A549 (cell line): ENCODE measurements around the gene AKAP8L. TPM values are rescaled to one million over a fixed set of nuclear protein-coding genes. Genes with fewer than 3 reads are reported as not detected.

Source experiments
- ATAC-seq, 2 experiments: fragments of 200-7000 bp in 1 of 2; fragments of >200 bp in 1 of 2; cut with Nextera tagmentation in 1 of 2; cut with Tn5 transposase in 1 of 2; 3 replicates each; pipeline versions ENCODE4 v1.8.0 to v1.9.1; 2018 to 2020; ENCODE audit warnings: mild to moderate bottlenecking in 1 of 2, moderate library complexity in 1 of 2
- CTCF ChIA-PET: fragments of 300-600 bp; sonication (Branson Sonifier 250); formaldehyde crosslinking; extraction: SDS; loops from one replicate; lab custom pipeline; 2021; ENCODE audit warnings: antibody characterized with exemption, inconsistent platforms; lab: Yijun Ruan, JAX
- POLR2A ChIA-PET: fragments of 350-600 bp; formaldehyde crosslinking; extraction: SDS; loops from one replicate; lab custom pipeline; 2021; ENCODE audit warnings: antibody characterized with exemption, inconsistent platforms; lab: Yijun Ruan, JAX
- DNase-seq, 2 experiments: peaks; one replicate each; pipeline versions ENCODE4 v3.0.0 to v3.0.0-alpha.2; 2011 to 2016; ENCODE audit warnings: low read depth in 1 of 2, low spot score in 1 of 2
- FAIRE-seq: peaks from 2 replicates; lab custom pipeline; 2011; peaks lifted over from hg19 to GRCh38; lab: Jason Lieb, UNC
- H3K27ac ChIP-seq, 2 experiments: fragments of >200 bp; sonication (Bioruptor Twin); formaldehyde crosslinking; 3 replicates each; pipeline ENCODE4 v1.5.1; 2016 to 2017
- H3K4me1 ChIP-seq: fragments of >200 bp; sonication (Bioruptor Twin); formaldehyde crosslinking; 3 replicates; pipeline ENCODE4 v1.6.1; 2016
- H3K4me2 ChIP-seq: fragments of >200 bp; sonication (Bioruptor Twin); formaldehyde crosslinking; 3 replicates; pipeline ENCODE4 v1.6.1; 2016
- H3K4me3 ChIP-seq: fragments of >200 bp; sonication (Bioruptor Twin); formaldehyde crosslinking; 3 replicates; pipeline ENCODE4 v1.5.1; 2016
- H3K9me3 ChIP-seq: fragments of >200 bp; sonication (Bioruptor Twin); formaldehyde crosslinking; 3 replicates; pipeline ENCODE4 v1.6.1; 2016
- BCL3 ChIP-seq: fragments of >200 bp; sonication (Bioruptor Twin); formaldehyde crosslinking; IDR thresholded peaks from 3 replicates; pipeline ENCODE4 v1.6.1; 2016
- CHD2 ChIP-seq: fragments of 150-350 bp; IDR thresholded peaks from 2 replicates; pipeline ENCODE4 v1.6.1; 2014; ENCODE audit warnings: low read length; ENCODE audit not compliant: partially characterized antibody
- JUN ChIP-seq, 2 experiments: fragments of >200 bp; sonication (Bioruptor Twin); formaldehyde crosslinking; IDR thresholded peaks; 2 replicates in 1 of 2; 3 replicates in 1 of 2; pipeline ENCODE4 v1.6.1; 2016 to 2017
- KDM5A ChIP-seq: fragments of 200-600 bp; sonication (generic); IDR thresholded peaks from 2 replicates; pipeline ENCODE4 v1.6.1; 2016; ENCODE audit warnings: antibody characterized with exemption, mild to moderate bottlenecking
- MAX ChIP-seq: IDR thresholded peaks from 2 replicates; pipeline ENCODE4 v1.6.1; 2012
- PBX3 ChIP-seq: IDR thresholded peaks from 2 replicates; pipeline ENCODE4 v1.6.1; 2012
- PHF8 ChIP-seq: fragments of 200-600 bp; sonication (generic); IDR thresholded peaks from 2 replicates; pipeline ENCODE4 v1.6.1; 2016; ENCODE audit warnings: low read depth, mild to moderate bottlenecking, antibody characterized with exemption, moderate library complexity, borderline replicate concordance
- POLR2A ChIP-seq: IDR thresholded peaks from 2 replicates; pipeline ENCODE4 v1.6.1; 2012; ENCODE audit warnings: mild to moderate bottlenecking, low read length
- POLR2AphosphoS2 ChIP-seq: conservative IDR thresholded peaks from 2 replicates; pipeline ENCODE4 v1.6.1; 2012; ENCODE audit warnings: low read length, improper control_type of control experiment, inconsistent platforms
- RAD21 ChIP-seq, 2 experiments: fragments of >200 bp in 1 of 2; sonication (Bioruptor Twin) in 1 of 2; formaldehyde crosslinking in 1 of 2; IDR thresholded peaks in 1 of 2; conservative IDR thresholded peaks in 1 of 2; 2 replicates in 1 of 2; 3 replicates in 1 of 2; pipeline ENCODE4 v1.6.1; 2012 to 2018; ENCODE audit warnings: inconsistent platforms in 1 of 2
- RFX5 ChIP-seq: fragments of 450-650 bp; IDR thresholded peaks from 2 replicates; pipeline ENCODE4 v1.7.1; 2014; ENCODE audit warnings: antibody characterized with exemption, mild to moderate bottlenecking, moderate library complexity
- WGBS: methylation state at CpG from one replicate; pipeline ENCODE4 v1.1.6; 2017; ENCODE audit errors: missing lambda C conversion rate; 5-methylcytosine and 5-hydroxymethylcytosine counted together
- polyA plus RNA-seq, 4 experiments: library from polyadenylated mRNA; depleted of rRNA in 3 of 4; stranded (reverse); fragments of >200 nt; fragmentation: RNase III in 1 of 4; extraction: RNeasy Plus Mini Kit Qiagen cat#74134 plus additional on column Dnase treatment in 1 of 4; gene quantifications; 2 replicates in 3 of 4; 3 replicates in 1 of 4; pipeline ENCODE4 v1.2.3, GENCODE V29; 2011 to 2017
- TF ChIP-seq, protein P1 (sequence below): fragments of >200 bp; sonication (Bioruptor Twin); formaldehyde crosslinking; IDR thresholded peaks from 3 replicates; pipeline ENCODE4 v1.5.1; 2016

The AKAP8L gene
- polyA plus RNA-seq, 2 of the 4 experiments (the other 2 are of a cell fraction): 28.4 to 42.9 TPM

- DNase-seq (peak; percentile 35 to 74), FAIRE-seq (no peak), ATAC-seq (peak; percentile 55 to 59)
- ChIA-PET POLR2A (interaction anchor here (0.6 to 2.4 kb wide), 8 partner anchors 21 to 172 kb away, joined by 3 to 34 read pairs (median 3); partner anchors contain the start of genes AKAP8L and BRD4), CTCF (interaction anchor here (0.7 to 2.0 kb wide), 5 partner anchors 13 to 203 kb away, joined by 3 to 12 read pairs (median 3); partner anchors contain the start of gene AKAP8L)
- TF ChIP-seq PHF8 (peak; percentile 11; the same call in 1 of the 2 replicates), JUN (IDR thresholded peaks at IDR 0.05) (peak; percentile 31 to 81; a peak in 2 of 5 replicates), RFX5 (no peak), CHD2 (no peak), MAX (peak; percentile 16), BCL3 (0 out of 3 replicates have a peak, but pooled peaks have one; percentile 44), POLR2A (peak; percentile 42), KDM5A (no peak), POLR2AphosphoS2 (0 out of 2 replicates have a peak, but pooled peaks have one; percentile 1)
- H3K4me2 ChIP-seq: peak overlapping the region; percentile 91
- H3K27ac ChIP-seq: peak overlapping the region; percentile 99
- 0% methylated on average over 1 of the region's 56 CpGs for WGBS
- H3K4me3 ChIP-seq: peak overlapping the region; percentile 69
- H3K4me1 ChIP-seq: peaks cover 22% of the 10 kb centered on the region
- H3K9me3 ChIP-seq: no peaks in the 10 kb centered on the region
Measured at GRCh38 chr19:15379999-15380647, 38.7 kb downstream of the AKAP8L start.

GRCh38 chr19:15379083-15379998 lies 39.4 kb downstream of the AKAP8L start, which contains the start of gene AKAP8:
TSS of gene AKAP8 (minus strand) at chr19:15379787. CDS start at chr19:15379731, 56 bp downstream.
- H3K4me1 ChIP-seq: peaks cover 22% of the 10 kb centered on the region
- H3K27ac ChIP-seq: peak within 1 kb of the TSS; percentile 99
- ATAC-seq: peak; percentile 92 to 93
- ChIA-PET CTCF (interaction anchor here (0.7 to 2.0 kb wide), 7 partner anchors 12 to 202 kb away, joined by 3 to 12 read pairs (median 3); partner anchors contain the start of gene AKAP8L), POLR2A (interaction anchor here (0.6 to 2.4 kb wide), 11 partner anchors 20 to 172 kb away, joined by 3 to 34 read pairs (median 3); partner anchors contain the start of genes AKAP8L and BRD4)
- no peaks in the 10 kb centered on the region for H3K9me3 ChIP-seq
- DNase-seq: peak; percentile 92 to 98
- FAIRE-seq: no peak
- TF ChIP-seq PBX3 (peak; percentile 89), JUN (IDR thresholded peaks at IDR 0.05) (peak in 1 of 2 experiments; percentile 59; a peak in 2 of 5 replicates), RAD21 (conservative IDR thresholded peaks at IDR 0.05 in 1 of 2, IDR thresholded peaks at IDR 0.05 in 1 of 2) (no peak), PHF8 (peak; percentile 72; the same call in 1 of the 2 replicates), POLR2A (peak; percentile 53), POLR2AphosphoS2 (peak; percentile 86; the same call in 1 of the 2 replicates), RFX5 (peak; percentile 37; the same call in 1 of the 2 replicates)
- TF ChIP-seq, protein P1, sequence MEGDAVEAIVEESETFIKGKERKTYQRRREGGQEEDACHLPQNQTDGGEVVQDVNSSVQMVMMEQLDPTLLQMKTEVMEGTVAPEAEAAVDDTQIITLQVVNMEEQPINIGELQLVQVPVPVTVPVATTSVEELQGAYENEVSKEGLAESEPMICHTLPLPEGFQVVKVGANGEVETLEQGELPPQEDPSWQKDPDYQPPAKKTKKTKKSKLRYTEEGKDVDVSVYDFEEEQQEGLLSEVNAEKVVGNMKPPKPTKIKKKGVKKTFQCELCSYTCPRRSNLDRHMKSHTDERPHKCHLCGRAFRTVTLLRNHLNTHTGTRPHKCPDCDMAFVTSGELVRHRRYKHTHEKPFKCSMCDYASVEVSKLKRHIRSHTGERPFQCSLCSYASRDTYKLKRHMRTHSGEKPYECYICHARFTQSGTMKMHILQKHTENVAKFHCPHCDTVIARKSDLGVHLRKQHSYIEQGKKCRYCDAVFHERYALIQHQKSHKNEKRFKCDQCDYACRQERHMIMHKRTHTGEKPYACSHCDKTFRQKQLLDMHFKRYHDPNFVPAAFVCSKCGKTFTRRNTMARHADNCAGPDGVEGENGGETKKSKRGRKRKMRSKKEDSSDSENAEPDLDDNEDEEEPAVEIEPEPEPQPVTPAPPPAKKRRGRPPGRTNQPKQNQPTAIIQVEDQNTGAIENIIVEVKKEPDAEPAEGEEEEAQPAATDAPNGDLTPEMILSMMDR: no peak
- peak within 1 kb of the TSS; percentile 91 for H3K4me2 ChIP-seq
- 0% methylated on average over 13 of the region's 111 CpGs for WGBS
- peak within 1 kb of the TSS; percentile 69 for H3K4me3 ChIP-seq
